IMR-90 (cell line): ENCODE data around the gene DEUP1. TPM values are rescaled to one million over a fixed set of nuclear protein-coding genes. Genes with fewer than 3 reads are reported as not detected.

Experiments used
- ATAC-seq: fragments of 200-7000 bp; cut with Tn5 transposase; 2 replicates; pipeline ENCODE4 v1.9.1; 2020; ENCODE audit warnings: low read depth, mild to moderate bottlenecking, moderate library complexity
- BruUV-seq: library from RNA; stranded (reverse); fragments of 400-500 nt; replicated peaks from 2 replicates; lab custom pipeline; 2021; lab: Mats Ljungman, UMichigan
- CTCF ChIA-PET: fragments of 300-600 bp; formaldehyde crosslinking; extraction: SDS; loops from one replicate; lab custom pipeline; 2021; ENCODE audit warnings: antibody characterized with exemption; lab: Yijun Ruan, JAX
- POLR2A ChIA-PET: fragments of 300-600 bp; sonication (Branson Sonifier 250); formaldehyde crosslinking; loops from one replicate; lab custom pipeline; 2022; ENCODE audit warnings: antibody characterized with exemption; ENCODE audit not compliant: unreplicated experiment; lab: Charles Lee
- DNase-seq: peaks from one replicate; pipeline ENCODE4 v3.0.0; 2013
- H2AFZ ChIP-seq: replicated peaks from 2 replicates; pipeline ENCODE3; 2013; ENCODE audit warnings: low read length, mild to moderate bottlenecking; ENCODE audit not compliant: poor library complexity
- H2AK5ac ChIP-seq: 2 replicates; pipeline ENCODE4 v1.6.1; 2013; ENCODE audit warnings: low read depth, low read length, inconsistent platforms
- H2AK9ac ChIP-seq: replicated peaks from 2 replicates; pipeline ENCODE3; 2013; ENCODE audit warnings: mild to moderate bottlenecking, low read depth, low read length, moderate library complexity; ENCODE audit not compliant: poor library complexity
- H2BK120ac ChIP-seq: 2 replicates; pipeline ENCODE4 v1.6.1; 2013; ENCODE audit warnings: low read depth, low read length, inconsistent platforms
- H2BK15ac ChIP-seq: 3 replicates; pipeline ENCODE4 v1.6.1; 2013; ENCODE audit warnings: low read depth, low read length, inconsistent platforms
- H2BK20ac ChIP-seq: 2 replicates; pipeline ENCODE4 v1.6.1; 2013; ENCODE audit warnings: low read depth, mild to moderate bottlenecking, inconsistent platforms, low read length, moderate library complexity
- H2BK5ac ChIP-seq: 2 replicates; pipeline ENCODE4 v1.6.1; 2013; ENCODE audit warnings: mild to moderate bottlenecking, low read depth, low read length, inconsistent platforms; ENCODE audit not compliant: poor library complexity, severe bottlenecking
- H3K14ac ChIP-seq: replicated peaks from 2 replicates; pipeline ENCODE4 v1.6.1; 2013; ENCODE audit warnings: low read depth, low read length, inconsistent platforms
- H3K18ac ChIP-seq: 2 replicates; pipeline ENCODE4 v1.6.1; 2013; ENCODE audit warnings: low read depth, low read length, control low read depth
- H3K23ac ChIP-seq: 2 replicates; pipeline ENCODE4 v1.6.1; 2013; ENCODE audit warnings: low read depth, low read length, inconsistent platforms
- H3K27ac ChIP-seq: 2 replicates; pipeline ENCODE4 v1.5.1; 2013; ENCODE audit warnings: mild to moderate bottlenecking, control low read depth, low read length; ENCODE audit not compliant: insufficient read depth
- H3K27me3 ChIP-seq: 2 replicates; pipeline ENCODE4 v1.6.1; 2013; ENCODE audit warnings: low read length; ENCODE audit not compliant: control insufficient read depth, insufficient read depth
- H3K36me3 ChIP-seq: 2 replicates; pipeline ENCODE4 v1.6.1; 2013; ENCODE audit warnings: low read length, mixed read lengths; ENCODE audit not compliant: control insufficient read depth, insufficient read depth
- H3K4ac ChIP-seq: 2 replicates; pipeline ENCODE4 v1.6.1; 2013; ENCODE audit warnings: low read depth, low read length, inconsistent platforms
- H3K4me1 ChIP-seq: 2 replicates; pipeline ENCODE4 v1.6.1; 2013; ENCODE audit warnings: low read length, mixed read lengths; ENCODE audit not compliant: control insufficient read depth, insufficient read depth
- H3K4me2 ChIP-seq: 2 replicates; pipeline ENCODE4 v1.6.1; 2013; ENCODE audit warnings: low read depth, mild to moderate bottlenecking, control low read depth, low read length, moderate library complexity
- H3K4me3 ChIP-seq: 2 replicates; pipeline ENCODE4 v1.5.1; 2013; ENCODE audit warnings: low read depth, mild to moderate bottlenecking, control low read depth, low read length, moderate library complexity; ENCODE audit not compliant: insufficient read depth
- H3K56ac ChIP-seq: 2 replicates; pipeline ENCODE4 v1.6.1; 2013; ENCODE audit warnings: low read length, inconsistent platforms; ENCODE audit not compliant: insufficient read depth; ENCODE audit errors: extremely low read depth
- H3K79me1 ChIP-seq, 2 experiments: 2 replicates each; pipeline ENCODE4 v1.6.1; 2013; ENCODE audit warnings: low read length in 2 of 2, inconsistent platforms in 1 of 2, low read depth in 1 of 2
- H3K9ac ChIP-seq: 2 replicates; pipeline ENCODE4 v1.6.1; 2013; ENCODE audit warnings: low read depth, low read length, control low read depth
- H3K9me1 ChIP-seq: 2 replicates; pipeline ENCODE4 v1.6.1; 2013; ENCODE audit warnings: low read length, inconsistent platforms; ENCODE audit not compliant: insufficient read depth
- H3K9me3 ChIP-seq: 2 replicates; pipeline ENCODE4 v1.6.1; 2013; ENCODE audit warnings: low read length; ENCODE audit not compliant: control insufficient read depth, insufficient read depth
- H4K20me1 ChIP-seq: 2 replicates; pipeline ENCODE4 v1.6.1; 2013; ENCODE audit warnings: low read length, inconsistent platforms; ENCODE audit not compliant: insufficient read depth
- H4K5ac ChIP-seq: 2 replicates; pipeline ENCODE4 v1.6.1; 2013; ENCODE audit warnings: mild to moderate bottlenecking, low read depth, low read length, control low read depth
- H4K8ac ChIP-seq, 2 experiments: 2 replicates each; pipeline ENCODE4 v1.6.1; 2013; ENCODE audit warnings: low read depth in 2 of 2, low read length in 2 of 2, control low read depth in 1 of 2, inconsistent platforms in 1 of 2
- H4K91ac ChIP-seq: 2 replicates; pipeline ENCODE4 v1.6.1; 2013; ENCODE audit warnings: low read depth, low read length, inconsistent platforms; ENCODE audit not compliant: insufficient read depth
- BHLHE40 ChIP-seq: fragments of 150-350 bp; IDR thresholded peaks from 2 replicates; pipeline ENCODE4 v1.6.1; 2016; ENCODE audit warnings: mild to moderate bottlenecking, low read depth, low read length
- CHD1 ChIP-seq: IDR thresholded peaks from 2 replicates; pipeline ENCODE4 v1.6.1; 2012; ENCODE audit warnings: low read depth, low read length, improper control_type of control experiment
- FOS ChIP-seq: fragments of 150-350 bp; IDR thresholded peaks from 2 replicates; pipeline ENCODE4 v1.6.1; 2016; ENCODE audit warnings: low read depth, low read length
- MAFK ChIP-seq: IDR thresholded peaks from 2 replicates; pipeline ENCODE4 v1.6.1; 2012; ENCODE audit warnings: low read depth, low read length, improper control_type of control experiment
- MXI1 ChIP-seq: IDR thresholded peaks from 2 replicates; pipeline ENCODE4 v1.6.1; 2012; ENCODE audit warnings: low read depth, mild to moderate bottlenecking, low read length, moderate library complexity, borderline replicate concordance
- NFE2L2 ChIP-seq: fragments of 150-350 bp; IDR thresholded peaks from 2 replicates; pipeline ENCODE4 v1.6.1; 2016; ENCODE audit warnings: low read depth, mild to moderate bottlenecking, low read length
- POLR2A ChIP-seq: IDR thresholded peaks from 2 replicates; pipeline ENCODE4 v1.6.1; 2012; ENCODE audit warnings: mild to moderate bottlenecking, low read depth, low read length
- RAD21 ChIP-seq: IDR thresholded peaks from 2 replicates; pipeline ENCODE4 v1.6.1; 2012; ENCODE audit warnings: low read length, improper control_type of control experiment
- RFX5 ChIP-seq: IDR thresholded peaks from 2 replicates; pipeline ENCODE4 v1.8.0; 2012; ENCODE audit warnings: low read depth, mild to moderate bottlenecking, low read length, moderate library complexity
- SMC3 ChIP-seq: fragments of 150-350 bp; IDR thresholded peaks from 2 replicates; pipeline ENCODE4 v1.6.1; 2016; ENCODE audit warnings: low read depth, mild to moderate bottlenecking, antibody characterized with exemption, low read length, moderate library complexity
- WGBS, 2 experiments: methylation state at CpG; one replicate each; pipeline versions ENCODE4 v1.1.5 to v1.1.7; 2013; ENCODE audit warnings: missing lambda C conversion rate in 2 of 2; ENCODE audit not compliant: insufficient read length in 1 of 2; ENCODE audit errors: extremely low coverage in 2 of 2; 5-methylcytosine and 5-hydroxymethylcytosine counted together
- dilution Hi-C: fragments of 300-500 bp; cut with HindIII; formaldehyde crosslinking; loops from one replicate; pipeline ENCODE4 v1.14.3; 2018; ENCODE audit warnings: low sequenced_read_pairs; ENCODE audit not compliant: unreplicated experiment
- in situ Hi-C: fragments of 300-500 bp; cut with MboI; formaldehyde crosslinking; loops from 3 replicates; pipeline ENCODE4 v1.14.3; 2019; ENCODE audit warnings: low sequenced_read_pairs, inconsistent platforms, mixed read lengths
- intact Hi-C: fragments of 100-400 bp; cut with micrococcal nuclease; formaldehyde crosslinking; loops from 2 replicates; pipeline ENCODE4 v1.10.0; 2022
- polyA plus RNA-seq, 3 experiments: library from polyadenylated mRNA; depleted of rRNA; stranded (reverse); fragments of >200 nt; gene quantifications; 2 replicates each; pipeline ENCODE4 v1.2.3, GENCODE V29; 2012; ENCODE audit warnings: low replicate concordance in 1 of 3
- total RNA-seq: library from RNA; depleted of rRNA; stranded (reverse); fragments of >200 nt; gene quantifications from 2 replicates; pipeline ENCODE4 v1.2.3, GENCODE V29; 2012
- TF ChIP-seq, protein P1 (sequence below): fragments of 150-350 bp; IDR thresholded peaks from 2 replicates; pipeline ENCODE4 v1.6.1; 2017; ENCODE audit warnings: mild to moderate bottlenecking, antibody characterized with exemption, low read length, low read depth
- TF ChIP-seq, protein P2 (sequence below): conservative IDR thresholded peaks from 2 replicates; pipeline ENCODE4 v1.5.1; 2012; ENCODE audit warnings: mild to moderate bottlenecking, low read depth, low read length, improper control_type of control experiment

The DEUP1 gene
- total and polyA plus RNA-seq, 2 of the 4 experiments (the other 2 are of a cell fraction): not detected

DNA sequence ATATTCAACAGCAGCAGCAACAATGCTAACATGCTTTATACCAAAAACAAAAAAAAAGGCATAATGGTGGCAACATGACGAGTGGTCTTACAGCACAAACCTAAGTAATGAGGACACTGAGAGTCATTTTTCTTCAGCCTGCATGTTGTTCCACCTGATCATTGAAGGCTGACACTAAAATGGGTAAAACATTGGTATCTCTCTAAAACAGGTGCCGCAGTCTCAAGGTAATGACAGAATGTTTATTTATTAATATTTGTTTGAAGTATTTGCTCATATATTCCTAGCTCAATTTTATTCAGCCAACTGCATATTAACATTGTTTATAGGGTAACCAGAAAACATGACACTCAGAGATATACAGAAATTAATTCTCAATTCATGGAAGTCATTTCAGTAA is 8.3 kb upstream of the DEUP1 start:
- Histone ChIP-seq H3K4me2 (no peak overlapping the region), H2BK5ac (no peak overlapping the region), H4K8ac (no peak overlapping the region), H2AFZ (no peak overlapping the region), H3K79me1 (no peaks in the 10 kb centered on the region), H3K27me3 (no peaks in the 10 kb centered on the region), H3K14ac (no peak overlapping the region), H3K4ac (no peak overlapping the region), H4K91ac (no peak overlapping the region), H3K4me3 (no peak overlapping the region), H3K23ac (no peak overlapping the region), H3K27ac (no peak overlapping the region), H4K5ac (no peak overlapping the region), H2BK15ac (no peak overlapping the region), H4K20me1 (no peaks in the 10 kb centered on the region), H2BK120ac (no peak overlapping the region), H3K56ac (no peak overlapping the region), H3K18ac (no peak overlapping the region), H3K4me1 (no peaks in the 10 kb centered on the region), H2BK20ac (no peak overlapping the region), H3K36me3 (no peaks in the 10 kb centered on the region), H3K9me3 (no peaks in the 10 kb centered on the region), H3K9ac (no peak overlapping the region), H2AK9ac (no peak overlapping the region), H3K9me1 (no peaks in the 10 kb centered on the region), H2AK5ac (no peak overlapping the region)
- DNase-seq (no peak), ATAC-seq (no peak)
- no peak for TF ChIP-seq CHD1
- TF ChIP-seq SMC3: no peak
- no peak for TF ChIP-seq FOS
- TF ChIP-seq BHLHE40: no peak
- no peak for TF ChIP-seq RAD21
- TF ChIP-seq, protein P1, sequence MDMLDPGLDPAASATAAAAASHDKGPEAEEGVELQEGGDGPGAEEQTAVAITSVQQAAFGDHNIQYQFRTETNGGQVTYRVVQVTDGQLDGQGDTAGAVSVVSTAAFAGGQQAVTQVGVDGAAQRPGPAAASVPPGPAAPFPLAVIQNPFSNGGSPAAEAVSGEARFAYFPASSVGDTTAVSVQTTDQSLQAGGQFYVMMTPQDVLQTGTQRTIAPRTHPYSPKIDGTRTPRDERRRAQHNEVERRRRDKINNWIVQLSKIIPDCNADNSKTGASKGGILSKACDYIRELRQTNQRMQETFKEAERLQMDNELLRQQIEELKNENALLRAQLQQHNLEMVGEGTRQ: no peak
- no peak for TF ChIP-seq NFE2L2
- no peak for TF ChIP-seq POLR2A
- no peak for TF ChIP-seq MXI1
- TF ChIP-seq, protein P2, sequence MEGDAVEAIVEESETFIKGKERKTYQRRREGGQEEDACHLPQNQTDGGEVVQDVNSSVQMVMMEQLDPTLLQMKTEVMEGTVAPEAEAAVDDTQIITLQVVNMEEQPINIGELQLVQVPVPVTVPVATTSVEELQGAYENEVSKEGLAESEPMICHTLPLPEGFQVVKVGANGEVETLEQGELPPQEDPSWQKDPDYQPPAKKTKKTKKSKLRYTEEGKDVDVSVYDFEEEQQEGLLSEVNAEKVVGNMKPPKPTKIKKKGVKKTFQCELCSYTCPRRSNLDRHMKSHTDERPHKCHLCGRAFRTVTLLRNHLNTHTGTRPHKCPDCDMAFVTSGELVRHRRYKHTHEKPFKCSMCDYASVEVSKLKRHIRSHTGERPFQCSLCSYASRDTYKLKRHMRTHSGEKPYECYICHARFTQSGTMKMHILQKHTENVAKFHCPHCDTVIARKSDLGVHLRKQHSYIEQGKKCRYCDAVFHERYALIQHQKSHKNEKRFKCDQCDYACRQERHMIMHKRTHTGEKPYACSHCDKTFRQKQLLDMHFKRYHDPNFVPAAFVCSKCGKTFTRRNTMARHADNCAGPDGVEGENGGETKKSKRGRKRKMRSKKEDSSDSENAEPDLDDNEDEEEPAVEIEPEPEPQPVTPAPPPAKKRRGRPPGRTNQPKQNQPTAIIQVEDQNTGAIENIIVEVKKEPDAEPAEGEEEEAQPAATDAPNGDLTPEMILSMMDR: no peak
- TF ChIP-seq RFX5: no peak
- no peak for TF ChIP-seq MAFK
- BruUV-seq: no TSS peak
- dilution Hi-C loops (no loop called here), in situ Hi-C loops (no loop called here), intact Hi-C loops (no loop called here)
- ChIA-PET POLR2A (no interaction called here), CTCF (no interaction called here)
- no CpG with 5 or more reads among the region's 2 CpGs for WGBS, 2 experiments
